A549 (cell line): ENCODE measurements around the gene LOXL4. TPM values are rescaled to one million over a fixed set of nuclear protein-coding genes. Genes with fewer than 3 reads are reported as not detected.

ENCODE experiments used
- ATAC-seq, 2 experiments: fragments of 200-7000 bp in 1 of 2; fragments of >200 bp in 1 of 2; cut with Nextera tagmentation in 1 of 2; cut with Tn5 transposase in 1 of 2; 3 replicates each; pipeline versions ENCODE4 v1.8.0 to v1.9.1; 2018 to 2020; ENCODE audit warnings: mild to moderate bottlenecking in 1 of 2, moderate library complexity in 1 of 2
- CTCF ChIA-PET: fragments of 300-600 bp; sonication (Branson Sonifier 250); formaldehyde crosslinking; extraction: SDS; loops from one replicate; lab custom pipeline; 2021; ENCODE audit warnings: antibody characterized with exemption, inconsistent platforms; lab: Yijun Ruan, JAX
- POLR2A ChIA-PET: fragments of 350-600 bp; formaldehyde crosslinking; extraction: SDS; loops from one replicate; lab custom pipeline; 2021; ENCODE audit warnings: antibody characterized with exemption, inconsistent platforms; lab: Yijun Ruan, JAX
- DNase-seq, 2 experiments: peaks; one replicate each; pipeline versions ENCODE4 v3.0.0 to v3.0.0-alpha.2; 2011 to 2016; ENCODE audit warnings: low read depth in 1 of 2, low spot score in 1 of 2
- FAIRE-seq: peaks from 2 replicates; lab custom pipeline; 2011; peaks lifted over from hg19 to GRCh38; lab: Jason Lieb, UNC
- H3K27ac ChIP-seq, 2 experiments: fragments of >200 bp; sonication (Bioruptor Twin); formaldehyde crosslinking; 3 replicates each; pipeline ENCODE4 v1.5.1; 2016 to 2017
- H3K4me1 ChIP-seq: fragments of >200 bp; sonication (Bioruptor Twin); formaldehyde crosslinking; 3 replicates; pipeline ENCODE4 v1.6.1; 2016
- H3K4me2 ChIP-seq: fragments of >200 bp; sonication (Bioruptor Twin); formaldehyde crosslinking; 3 replicates; pipeline ENCODE4 v1.6.1; 2016
- H3K4me3 ChIP-seq: fragments of >200 bp; sonication (Bioruptor Twin); formaldehyde crosslinking; 3 replicates; pipeline ENCODE4 v1.5.1; 2016
- H3K9me3 ChIP-seq: fragments of >200 bp; sonication (Bioruptor Twin); formaldehyde crosslinking; 3 replicates; pipeline ENCODE4 v1.6.1; 2016
- BCL3 ChIP-seq: fragments of >200 bp; sonication (Bioruptor Twin); formaldehyde crosslinking; IDR thresholded peaks from 3 replicates; pipeline ENCODE4 v1.6.1; 2016
- BHLHE40 ChIP-seq: IDR thresholded peaks from 2 replicates; pipeline ENCODE4 v1.6.1; 2012; ENCODE audit warnings: low read depth, low read length, inconsistent platforms
- CHD2 ChIP-seq: fragments of 150-350 bp; IDR thresholded peaks from 2 replicates; pipeline ENCODE4 v1.6.1; 2014; ENCODE audit warnings: low read length; ENCODE audit not compliant: partially characterized antibody
- CHD4 ChIP-seq: fragments of 200-600 bp; sonication (generic); IDR thresholded peaks from 2 replicates; pipeline ENCODE4 v1.6.1; 2016; ENCODE audit warnings: antibody characterized with exemption, mild to moderate bottlenecking, borderline replicate concordance
- CTCF ChIP-seq: fragments of >200 bp; sonication (Bioruptor Twin); formaldehyde crosslinking; IDR thresholded peaks from 3 replicates; pipeline ENCODE4 v1.5.1; 2016
- E2F6 ChIP-seq: IDR thresholded peaks from 2 replicates; pipeline ENCODE4 v1.6.1; 2012; ENCODE audit warnings: low read depth, borderline replicate concordance
- EHF ChIP-seq: fragments of 250-450 bp; sonication (Bioruptor Pico); IDR thresholded peaks from 2 replicates; pipeline ENCODE4 v1.5.0; 2020; ENCODE audit warnings: mild to moderate bottlenecking
- ELK1 ChIP-seq: fragments of 150-350 bp; IDR thresholded peaks from 2 replicates; pipeline ENCODE4 v1.6.1; 2014; ENCODE audit warnings: low read depth, mild to moderate bottlenecking, low read length
- ESRRA ChIP-seq: fragments of 150-350 bp; IDR thresholded peaks from 2 replicates; pipeline ENCODE4 v1.6.1; 2014; ENCODE audit warnings: mild to moderate bottlenecking, low read length, borderline replicate concordance
- FOSB ChIP-seq: fragments of 250-450 bp; sonication (Bioruptor Pico); IDR thresholded peaks from 2 replicates; pipeline ENCODE4 v1.5.0; 2020; ENCODE audit warnings: mild to moderate bottlenecking, moderate library complexity
- FOSL2 ChIP-seq, 2 experiments: fragments of 450-650 bp in 1 of 2; fragments of >200 bp in 1 of 2; sonication (Bioruptor Twin) in 1 of 2; formaldehyde crosslinking; IDR thresholded peaks; 2 replicates each; pipeline versions ENCODE4 v1.5.0 to v1.6.1; 2016 to 2020; ENCODE audit warnings: mild to moderate bottlenecking in 1 of 2, moderate library complexity in 1 of 2
- GATA3 ChIP-seq: IDR thresholded peaks from 2 replicates; pipeline ENCODE4 v1.6.1; 2012; ENCODE audit warnings: borderline replicate concordance
- HOXB5 ChIP-seq: fragments of 250-450 bp; sonication (Bioruptor Pico); IDR thresholded peaks from 2 replicates; pipeline ENCODE4 v1.5.0; 2020; ENCODE audit warnings: mild to moderate bottlenecking, moderate library complexity
- KDM1A ChIP-seq: fragments of 200-600 bp; sonication (generic); IDR thresholded peaks from 2 replicates; pipeline ENCODE4 v1.6.1; 2016; ENCODE audit warnings: low read depth, mild to moderate bottlenecking
- MYC ChIP-seq: IDR thresholded peaks from 2 replicates; pipeline ENCODE4 v1.6.1; 2012; ENCODE audit warnings: mild to moderate bottlenecking, inconsistent platforms, low read length, improper control_type of control experiment, borderline replicate concordance
- RAD21 ChIP-seq, 2 experiments: fragments of >200 bp in 1 of 2; sonication (Bioruptor Twin) in 1 of 2; formaldehyde crosslinking in 1 of 2; IDR thresholded peaks in 1 of 2; conservative IDR thresholded peaks in 1 of 2; 2 replicates in 1 of 2; 3 replicates in 1 of 2; pipeline ENCODE4 v1.6.1; 2012 to 2018; ENCODE audit warnings: inconsistent platforms in 1 of 2
- SREBF2 ChIP-seq: fragments of 450-650 bp; IDR thresholded peaks from 2 replicates; pipeline ENCODE4 v1.6.1; 2014; ENCODE audit warnings: mild to moderate bottlenecking, moderate library complexity
- ZC3H11A ChIP-seq: fragments of 450-650 bp; IDR thresholded peaks from 2 replicates; pipeline ENCODE4 v1.6.1; 2014; ENCODE audit warnings: antibody characterized with exemption, mild to moderate bottlenecking
- ZFP36 ChIP-seq: fragments of 450-650 bp; IDR thresholded peaks from 2 replicates; pipeline ENCODE4 v1.6.1; 2014; ENCODE audit warnings: borderline replicate concordance; ENCODE audit not compliant: partially characterized antibody
- ZNF302 ChIP-seq: fragments of 250-450 bp; sonication (Bioruptor Pico); IDR thresholded peaks from 2 replicates; pipeline ENCODE4 v1.9.0; 2021; ENCODE audit warnings: inconsistent platforms, mild to moderate bottlenecking, moderate library complexity
- ZSCAN20 ChIP-seq: fragments of 250-450 bp; sonication (Bioruptor Pico); IDR thresholded peaks from 2 replicates; pipeline ENCODE4 v1.8.0; 2022; ENCODE audit warnings: mild to moderate bottlenecking, moderate library complexity
- WGBS: methylation state at CpG from one replicate; pipeline ENCODE4 v1.1.6; 2017; ENCODE audit errors: missing lambda C conversion rate; 5-methylcytosine and 5-hydroxymethylcytosine counted together
- polyA plus RNA-seq, 4 experiments: library from polyadenylated mRNA; depleted of rRNA in 3 of 4; stranded (reverse); fragments of >200 nt; fragmentation: RNase III in 1 of 4; extraction: RNeasy Plus Mini Kit Qiagen cat#74134 plus additional on column Dnase treatment in 1 of 4; gene quantifications; 2 replicates in 3 of 4; 3 replicates in 1 of 4; pipeline ENCODE4 v1.2.3, GENCODE V29; 2011 to 2017

Gene LOXL4
- polyA plus RNA-seq, 2 of the 4 experiments (the other 2 are of a cell fraction) = 1.6 to 2.1 TPM

- TF ChIP-seq FOSL2 (IDR thresholded peaks at IDR 0.05) (no peak), FOSL2 (CRISPR knock-in tag; IDR thresholded peaks at IDR 0.05) (no peak), E2F6 (no peak)
- TF ChIP-seq, all 56 proteins: peak for 3
These were observed 41.7 kb upstream of the LOXL4 start (continued) for GRCh38 chr10:98309366-98310355.

GRCh38 chr10:98308669-98309365, 40.8 kb upstream of the LOXL4 start:
- H3K4me1 ChIP-seq = no peaks in the 10 kb centered on the region
- no peak for FAIRE-seq
- CTCF ChIA-PET = interaction anchor here (0.6 to 3.8 kb wide), 53 partner anchors 9 to 1150 kb away, joined by 3 to 68 read pairs (median 6); no protein-coding TSS in a partner anchor
- TF ChIP-seq EHF (CRISPR knock-in tag) (no peak), KDM1A (no peak), BCL3 (no peak), ESRRA (no peak), BHLHE40 (no peak), RAD21 (conservative IDR thresholded peaks at IDR 0.05 in 1 of 2, IDR thresholded peaks at IDR 0.05 in 1 of 2) (no peak), CHD4 (no peak), CHD2 (no peak), CTCF (no peak), FOSB (CRISPR knock-in tag) (no peak), SREBF2 (no peak), GATA3 (no peak), ELK1 (no peak), MYC (no peak), ZC3H11A (no peak), ZNF302 (CRISPR knock-in tag) (no peak), ZFP36 (no peak), ZSCAN20 (no peak), HOXB5 (CRISPR knock-in tag) (no peak)
- TF ChIP-seq, all 56 proteins: peak for 0
- DNase-seq (no peak), ATAC-seq (peak; percentile 50 to 63)
- Histone ChIP-seq H3K4me2 (peak overlapping the region; percentile 53), H3K27ac (no peak overlapping the region), H3K4me3 (no peak overlapping the region), H3K9me3 (no peaks in the 10 kb centered on the region)
- POLR2A ChIA-PET = interaction anchor here (1.0 kb wide), 1 partner anchor 174 kb away, joined by 3 read pairs; the partner anchor contains the start of gene R3HCC1L
- WGBS = 71% methylated on average over 12 of the region's 13 CpGs
